ENCODE data around the gene GPR150.
"Not testable (repeated sequence)": the region's sequence is repeated elsewhere in the genome, so short reads cannot be mapped to it uniquely, and the experiment has no call there.

The GPR150 gene

DNA sequence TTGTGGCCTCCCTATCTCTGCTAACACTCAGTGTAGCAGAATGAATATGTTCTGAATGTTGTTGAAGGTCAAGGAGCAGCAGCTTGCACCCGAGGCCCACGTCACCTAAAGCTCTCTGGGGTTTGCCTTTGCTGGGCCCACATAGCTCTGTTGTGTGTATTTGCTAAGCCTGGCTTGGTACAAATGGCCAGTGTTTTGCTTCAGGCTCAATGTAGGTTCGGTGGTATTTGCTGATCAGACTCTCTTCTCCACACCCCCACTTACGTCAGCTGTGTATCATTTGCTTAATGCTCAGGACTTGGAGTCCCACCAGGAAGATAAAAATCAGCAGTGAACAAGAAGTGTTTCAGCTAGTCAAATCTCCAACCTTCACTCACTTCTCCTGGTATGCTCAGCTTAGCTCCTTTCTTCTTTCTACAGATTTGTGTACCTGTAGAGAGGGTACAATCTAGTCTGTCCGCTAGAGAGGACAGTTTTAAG, 21.9 kb downstream of the GPR150 start:
- TF ChIP-seq, protein P1, sequence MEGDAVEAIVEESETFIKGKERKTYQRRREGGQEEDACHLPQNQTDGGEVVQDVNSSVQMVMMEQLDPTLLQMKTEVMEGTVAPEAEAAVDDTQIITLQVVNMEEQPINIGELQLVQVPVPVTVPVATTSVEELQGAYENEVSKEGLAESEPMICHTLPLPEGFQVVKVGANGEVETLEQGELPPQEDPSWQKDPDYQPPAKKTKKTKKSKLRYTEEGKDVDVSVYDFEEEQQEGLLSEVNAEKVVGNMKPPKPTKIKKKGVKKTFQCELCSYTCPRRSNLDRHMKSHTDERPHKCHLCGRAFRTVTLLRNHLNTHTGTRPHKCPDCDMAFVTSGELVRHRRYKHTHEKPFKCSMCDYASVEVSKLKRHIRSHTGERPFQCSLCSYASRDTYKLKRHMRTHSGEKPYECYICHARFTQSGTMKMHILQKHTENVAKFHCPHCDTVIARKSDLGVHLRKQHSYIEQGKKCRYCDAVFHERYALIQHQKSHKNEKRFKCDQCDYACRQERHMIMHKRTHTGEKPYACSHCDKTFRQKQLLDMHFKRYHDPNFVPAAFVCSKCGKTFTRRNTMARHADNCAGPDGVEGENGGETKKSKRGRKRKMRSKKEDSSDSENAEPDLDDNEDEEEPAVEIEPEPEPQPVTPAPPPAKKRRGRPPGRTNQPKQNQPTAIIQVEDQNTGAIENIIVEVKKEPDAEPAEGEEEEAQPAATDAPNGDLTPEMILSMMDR (IDR thresholded peaks at IDR 0.05; ENCODE audit: insufficient read depth, missing control alignments) = no peak
- FAIRE-seq = no peak
- DNase-seq (ENCODE audit: insufficient read length, low spot score) = no peak

DNA sequence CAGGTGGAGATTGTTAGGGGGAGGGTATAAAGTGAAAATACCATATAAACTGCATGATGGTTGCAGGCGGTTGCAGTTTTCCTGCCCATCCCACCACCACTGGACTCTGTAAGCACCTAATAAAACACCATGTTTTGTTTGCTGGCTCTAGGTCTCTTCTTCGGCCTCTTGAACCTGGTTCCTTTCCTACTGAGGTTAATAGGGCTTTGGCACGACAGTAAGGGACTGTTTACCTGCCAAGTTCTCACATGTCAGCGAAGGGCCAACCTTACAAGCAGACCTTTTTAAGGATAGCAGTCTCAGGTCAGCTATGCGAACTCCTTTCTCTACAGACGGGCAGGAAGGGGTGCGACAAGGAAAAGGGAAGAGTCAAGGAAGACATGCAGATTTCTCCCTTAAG, 23.3 kb downstream of the GPR150 start:
- FAIRE-seq (no peak), DNase-seq (ENCODE audit: insufficient read length, low spot score) (no peak)
- TF ChIP-seq, protein P1 (IDR thresholded peaks at IDR 0.05; ENCODE audit: insufficient read depth, missing control alignments) = no peak

DNA sequence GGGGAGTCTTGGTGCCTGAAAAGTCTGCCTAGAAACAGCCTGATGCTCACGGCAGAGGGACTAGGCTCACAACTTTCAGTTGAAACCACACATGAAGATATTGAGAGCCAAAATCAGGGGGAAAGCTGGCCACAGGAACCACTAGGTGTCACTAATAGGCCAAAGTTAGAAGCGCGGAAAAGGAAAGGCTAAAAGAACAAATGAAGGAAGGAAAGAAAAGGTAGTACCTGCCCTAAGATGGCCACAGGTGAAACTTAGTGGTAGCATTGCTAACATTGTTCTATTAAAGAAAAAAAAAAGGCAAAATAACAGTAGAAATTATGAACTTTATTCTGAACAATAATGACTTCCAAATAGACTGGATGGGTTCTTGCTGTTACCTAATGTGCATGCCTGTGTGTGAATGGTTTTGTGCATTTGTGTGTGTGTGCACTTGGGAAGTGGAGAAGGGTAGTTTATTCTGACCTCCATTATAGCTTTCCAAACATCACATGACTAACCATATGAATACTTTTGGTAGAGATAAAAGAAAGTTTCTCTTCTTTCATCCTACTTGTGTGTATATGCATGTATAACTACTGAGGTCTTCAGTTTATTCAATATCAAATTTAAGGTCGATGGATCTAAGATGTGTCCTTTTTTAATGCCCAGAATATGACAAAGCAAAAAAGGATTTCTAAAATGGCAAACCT, 24.6 kb downstream of the GPR150 start:
- TF ChIP-seq, protein P1 (IDR thresholded peaks at IDR 0.05; ENCODE audit: insufficient read depth, missing control alignments) = peak; percentile 85
- FAIRE-seq = no peak
- DNase-seq (ENCODE audit: insufficient read length, low spot score) = no peak

DNA sequence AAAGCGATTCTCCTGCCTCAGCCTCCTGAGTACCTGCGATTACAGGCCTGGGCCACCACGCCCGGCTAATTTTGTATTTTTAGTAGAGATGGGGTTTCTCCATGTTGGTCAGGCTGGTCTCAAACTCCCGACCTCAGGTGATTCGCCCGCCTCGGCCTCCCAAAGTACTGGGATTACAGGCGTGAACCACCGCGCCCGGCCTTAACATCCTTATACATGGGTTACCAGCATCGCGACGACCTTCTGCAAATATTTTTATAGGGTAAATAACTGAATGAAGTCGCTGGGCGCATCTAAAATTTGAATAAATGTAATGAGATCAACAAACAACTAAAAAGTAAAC, 26.3 kb downstream of the GPR150 start:
- not testable (repeated sequence) for FAIRE-seq; DNase-seq (ENCODE audit: insufficient read length, low spot score)

DNA sequence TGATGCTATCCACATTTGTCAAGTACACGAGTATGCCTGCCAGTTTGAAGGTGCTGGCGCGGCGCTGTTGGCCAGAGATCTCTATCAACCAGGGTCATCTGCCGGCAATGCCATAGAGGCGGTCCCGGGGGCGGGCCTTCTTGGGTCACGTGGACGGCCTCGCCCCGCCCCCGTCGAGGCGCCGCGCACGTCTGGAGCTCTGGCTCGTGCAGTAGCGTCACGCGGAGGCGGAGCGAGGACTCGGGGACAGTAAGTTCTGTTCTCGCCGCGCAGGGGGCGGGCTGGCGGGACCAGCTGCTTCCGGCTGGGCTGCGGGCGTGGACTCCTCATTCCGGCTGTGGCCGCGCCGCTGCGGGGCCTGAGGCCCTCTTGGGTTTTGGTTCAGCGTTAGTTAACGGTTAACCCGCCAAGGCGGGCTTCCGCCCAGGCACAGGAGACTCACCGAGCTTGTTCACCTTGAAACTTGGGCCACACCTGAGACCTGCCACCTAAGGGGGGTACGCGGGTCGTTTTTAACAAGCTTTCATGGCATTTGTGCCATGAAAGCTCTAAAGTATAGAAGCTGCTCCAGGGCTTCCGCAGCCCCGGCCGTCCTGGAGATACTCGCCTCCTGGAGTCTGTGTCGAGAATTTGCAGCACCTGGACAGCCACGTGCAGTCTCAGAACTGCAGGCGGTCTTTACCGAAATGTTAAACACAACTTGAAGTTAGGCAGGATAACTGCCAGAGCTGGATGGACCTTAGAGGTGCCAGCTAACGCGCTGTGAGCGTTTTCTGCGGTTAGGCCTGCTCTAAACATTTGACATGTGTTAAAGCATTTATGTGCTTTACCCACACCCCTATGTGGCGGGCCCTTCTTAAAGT, 26.9 kb downstream of the GPR150 start, which contains the start of gene RFESD:
Gene RFESD, plus strand, starts transcription at position 209 of the 863 bp plus-strand sequence. CDS start 5,495 bp downstream, outside the sequence.
- FAIRE-seq = no peak
- TF ChIP-seq, protein P1 (IDR thresholded peaks at IDR 0.05; ENCODE audit: insufficient read depth, missing control alignments) = no peak
- peak; percentile 62 for DNase-seq (ENCODE audit: insufficient read length, low spot score)

DNA sequence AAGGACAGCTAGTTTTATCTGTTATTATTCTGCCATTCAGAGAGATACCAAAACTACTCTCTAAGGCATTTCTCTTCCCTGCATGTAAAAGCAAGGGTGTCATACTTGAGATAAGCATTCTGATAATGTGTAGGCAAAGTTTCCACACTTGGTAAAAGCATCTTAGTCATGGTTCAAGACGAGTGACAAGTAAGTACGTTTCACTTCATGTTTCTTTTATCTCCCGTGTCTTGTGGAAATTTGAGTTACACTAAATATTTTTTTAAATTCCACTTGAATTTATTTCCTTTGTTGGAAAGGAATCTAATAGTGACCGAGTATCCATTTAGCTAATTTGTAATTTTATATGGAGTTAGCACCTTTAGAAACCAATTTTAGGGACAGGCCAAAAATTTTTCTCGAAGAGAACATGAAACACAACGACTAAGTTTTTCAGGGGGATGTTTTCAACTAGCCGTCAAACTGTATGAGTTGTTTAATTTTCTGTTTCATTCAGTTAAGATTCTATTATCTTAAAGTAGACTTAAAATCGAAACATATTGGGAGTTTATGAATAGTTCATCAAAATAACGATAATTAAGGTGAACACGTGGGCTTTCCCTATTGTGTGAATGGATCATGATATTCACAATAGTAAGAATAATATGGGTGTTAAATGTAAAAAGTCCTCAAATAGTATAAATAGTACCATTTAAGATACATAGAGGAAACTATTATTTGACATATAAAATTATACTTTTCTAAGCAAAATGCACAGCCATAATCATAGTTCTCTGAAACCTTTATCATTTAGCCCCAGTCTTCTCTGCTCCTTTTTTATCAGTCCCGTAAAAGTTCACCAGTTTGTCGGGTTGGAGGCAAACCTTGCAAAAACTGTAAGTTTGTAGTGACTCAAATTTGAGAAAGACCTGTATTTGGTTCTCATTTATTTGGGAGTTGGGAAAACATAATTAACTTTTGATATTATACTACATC, 28.3 kb downstream of the GPR150 start:
- DNase-seq (ENCODE audit: insufficient read length, low spot score) = no peak
- FAIRE-seq = peak; percentile 76
- TF ChIP-seq, protein P1 (IDR thresholded peaks at IDR 0.05; ENCODE audit: insufficient read depth, missing control alignments) = no peak

DNA sequence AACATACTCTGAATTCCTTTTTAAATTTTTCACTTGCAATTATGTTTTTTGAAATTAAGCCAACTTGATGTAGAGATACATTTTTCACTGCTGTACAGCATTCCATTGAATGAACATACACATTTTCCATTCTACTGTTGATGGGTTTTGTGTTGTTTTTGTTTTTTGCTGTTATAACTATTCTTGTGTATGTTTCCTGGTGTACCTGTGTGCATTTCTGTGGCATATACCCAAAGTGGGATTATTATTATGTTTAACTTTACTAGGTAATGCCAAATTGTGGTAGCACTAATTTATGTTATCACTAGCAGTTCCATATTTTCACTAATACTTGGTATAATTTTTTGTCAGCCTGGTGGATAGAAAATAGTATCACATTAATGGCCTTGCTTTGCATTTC, 29.4 kb downstream of the GPR150 start:
- FAIRE-seq = no peak
- TF ChIP-seq, protein P1 (IDR thresholded peaks at IDR 0.05; ENCODE audit: insufficient read depth, missing control alignments) = no peak
- DNase-seq (ENCODE audit: insufficient read length, low spot score) = no peak
